Right cardiac atrium (tissue), 5 donors: ENCODE data around the gene ATP1A1. TPM values are rescaled to one million over a fixed set of nuclear protein-coding genes. Genes with fewer than 3 reads are reported as not detected.

Experiments used
- ATAC-seq, 2 donors: fragments of 200-7000 bp; cut with Tn5 transposase; one replicate each; pipeline versions ENCODE4 v1.8.0 to v1.9.1; 2020; ENCODE audit warnings: moderate library complexity in 2 of 2, mild to moderate bottlenecking in 1 of 2
- DNase-seq, 3 donors: peaks; one replicate each; pipeline ENCODE4 v3.0.0-alpha.2; 2020
- H3K27ac ChIP-seq: one replicate; pipeline ENCODE4 v1.5.1; 2013; ENCODE audit warnings: mild to moderate bottlenecking, low read length, control low read depth, moderate library complexity
- H3K27me3 ChIP-seq: one replicate; pipeline ENCODE4 v1.6.1; 2013; ENCODE audit not compliant: control insufficient read depth, insufficient read depth
- H3K4me1 ChIP-seq: one replicate; pipeline ENCODE4 v1.6.1; 2013; ENCODE audit warnings: low read length; ENCODE audit not compliant: control insufficient read depth, insufficient read depth
- H3K4me3 ChIP-seq: one replicate; pipeline ENCODE4 v1.5.1; 2013; ENCODE audit warnings: low read length, control low read depth
- H3K9me3 ChIP-seq: one replicate; pipeline ENCODE4 v1.6.1; 2013; ENCODE audit warnings: low read length; ENCODE audit not compliant: control insufficient read depth
- WGBS: extraction: QIAGEN DNeasy Blood & Tissue Kit; methylation state at CpG from one replicate; pipeline ENCODE4 v1.1.7; 2013; 5-methylcytosine and 5-hydroxymethylcytosine counted together
- intact Hi-C, 4 donors: fragments of 100-400 bp; cut with DNase I; formaldehyde crosslinking; loops; one replicate each; pipeline versions ENCODE4 v1.11.0 to v1.14.0; 2022 to 2023
- polyA plus RNA-seq: library from polyadenylated mRNA; stranded (reverse); fragments of 200-250 nt; gene quantifications from one replicate; pipeline ENCODE4 v1.2.3, GENCODE V29; 2013
- total RNA-seq, 4 donors: library from RNA; stranded (reverse); fragmentation: NEBNext Ultra II Directional; extraction: Animal tissue kit (Norgen Biotek cat#: 25700); gene quantifications; one replicate each; pipeline ENCODE4 v1.2.1, GENCODE V29; 2021
- donor health status: healthy with polysubstance abuse.
- donor health status: DM: no; HTN: yes; CAD: no.
- donor health status: DM: no; HTN: no; CAD: no.
- donor health status: DM: no; HTN: yes; CAD: no; lungs with severe emphysema.
- donor health status: DM: yes; HTN: yes; CAD: no.

The ATP1A1 gene
- total and polyA plus RNA-seq, 5 donors = 155 to 326 (median 226) TPM

DNA sequence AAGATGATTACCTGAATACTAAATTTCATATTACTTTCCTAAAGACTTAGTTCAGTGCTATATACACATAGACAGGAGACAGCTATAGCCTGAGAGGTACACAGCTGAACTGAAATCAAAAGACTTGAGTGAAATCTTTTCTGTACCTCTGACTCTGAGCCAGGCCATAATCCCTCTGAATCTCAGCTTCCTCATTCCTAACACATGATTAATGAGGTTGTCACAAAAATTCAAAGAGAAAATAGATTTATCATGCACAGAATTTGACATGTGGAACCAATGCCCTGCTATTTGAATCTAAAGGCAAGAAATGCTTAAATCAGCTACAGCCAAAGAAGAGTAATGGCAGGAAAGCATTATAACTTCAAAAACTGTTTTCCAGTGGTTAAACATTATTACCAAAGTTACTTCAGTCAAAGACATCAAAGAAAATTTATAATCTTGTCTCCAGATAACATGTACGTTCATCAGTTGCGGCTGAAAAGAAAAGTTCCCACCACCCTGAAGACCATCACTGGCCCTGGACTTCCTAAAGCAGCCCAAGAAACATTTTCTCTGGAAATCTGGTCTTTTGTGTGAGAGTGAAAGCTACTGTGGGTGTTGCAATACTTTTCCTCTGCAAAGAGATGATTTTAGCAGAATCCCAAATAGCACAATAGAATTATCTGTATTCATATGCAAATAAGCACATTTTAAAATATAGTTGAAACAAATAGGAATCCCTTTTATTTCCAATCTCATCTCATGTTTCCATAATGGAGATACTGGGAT, 13.8 kb upstream of the ATP1A1 start:
- intact Hi-C loops = no loop called here
- H3K4me3 ChIP-seq = no peak overlapping the region
- H3K27ac ChIP-seq = no peak overlapping the region
- WGBS = 74% methylated on average over 2 of the region's 2 CpGs
- DNase-seq (no peak), ATAC-seq (no peak)
- H3K27me3 ChIP-seq = no peaks in the 10 kb centered on the region
- H3K4me1 ChIP-seq = no peaks in the 10 kb centered on the region
- no peaks in the 10 kb centered on the region for H3K9me3 ChIP-seq

DNA sequence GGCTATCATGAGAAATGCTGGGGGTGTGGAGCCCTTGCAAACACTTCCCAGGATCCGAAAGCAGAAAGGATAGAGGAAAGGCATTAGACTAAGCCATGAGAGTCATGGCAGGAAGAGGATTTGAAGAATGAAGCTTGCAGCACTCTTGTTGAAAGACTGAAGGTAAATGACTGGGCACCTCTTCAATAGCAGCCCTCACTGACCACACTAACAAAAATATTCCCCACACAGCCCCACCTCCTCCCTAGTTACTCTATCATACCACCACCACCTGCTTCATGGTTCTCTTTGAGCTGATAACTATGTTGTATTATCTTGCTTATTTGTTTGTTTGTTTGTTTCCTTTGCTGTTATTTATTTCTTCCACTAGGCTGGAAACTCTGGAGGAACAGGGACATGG, 13.2 kb upstream of the ATP1A1 start:
- intact Hi-C loops = loop anchor here in 3 of 4 donors (2.0 to 10.0 kb wide), 3 partner anchors 125 to 127 kb away; no protein-coding TSS in a partner anchor
- Histone ChIP-seq H3K27me3 (no peaks in the 10 kb centered on the region), H3K27ac (no peak overlapping the region), H3K9me3 (no peaks in the 10 kb centered on the region), H3K4me1 (no peaks in the 10 kb centered on the region), H3K4me3 (no peak overlapping the region)
- ATAC-seq = no peak
- DNase-seq = no peak
- WGBS = 87% methylated on average over 1 of the region's 1 CpG

GRCh38 chr1:116360429-116361173, 12.4 kb upstream of the ATP1A1 start:
- DNase-seq = no peak
- no peaks in the 10 kb centered on the region for H3K27me3 ChIP-seq
- intact Hi-C loops = loop anchor here in 3 of 4 donors (2.0 to 10.0 kb wide), 3 partner anchors 124 to 127 kb away; no protein-coding TSS in a partner anchor
- no peak for ATAC-seq
- no peak overlapping the region for H3K4me3 ChIP-seq
- no peaks in the 10 kb centered on the region for H3K4me1 ChIP-seq
- H3K27ac ChIP-seq = no peak overlapping the region
- H3K9me3 ChIP-seq = no peaks in the 10 kb centered on the region
- WGBS = 73% methylated on average over 2 of the region's 2 CpGs

DNA sequence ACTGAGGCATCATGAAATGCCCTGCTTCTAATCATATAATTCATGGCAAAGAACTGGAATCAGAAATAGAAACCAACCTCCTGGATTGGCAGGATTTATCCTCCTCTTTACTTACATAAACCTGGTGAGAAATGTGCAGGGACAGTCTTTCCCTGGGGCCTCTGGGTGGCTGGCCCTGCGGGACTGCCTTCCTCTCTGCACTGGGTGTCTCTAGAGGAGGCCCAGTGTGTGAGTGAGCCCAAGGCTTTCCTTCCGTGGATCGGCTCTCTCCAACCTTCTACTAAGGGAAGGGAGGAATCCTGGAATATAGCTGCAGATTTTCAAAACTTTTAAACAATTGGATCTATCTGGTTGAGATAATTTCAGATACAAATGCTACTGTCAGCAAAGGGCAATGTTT, 11.4 kb upstream of the ATP1A1 start:
- Histone ChIP-seq H3K4me3 (no peak overlapping the region), H3K4me1 (no peaks in the 10 kb centered on the region), H3K27ac (no peak overlapping the region), H3K9me3 (no peaks in the 10 kb centered on the region), H3K27me3 (no peaks in the 10 kb centered on the region)
- DNase-seq (no peak), ATAC-seq (no peak)
- 84% methylated on average over 3 of the region's 3 CpGs for WGBS
- intact Hi-C loops = loop anchor here in 3 of 4 donors (2.0 to 10.0 kb wide), 3 partner anchors 123 to 126 kb away; no protein-coding TSS in a partner anchor

DNA sequence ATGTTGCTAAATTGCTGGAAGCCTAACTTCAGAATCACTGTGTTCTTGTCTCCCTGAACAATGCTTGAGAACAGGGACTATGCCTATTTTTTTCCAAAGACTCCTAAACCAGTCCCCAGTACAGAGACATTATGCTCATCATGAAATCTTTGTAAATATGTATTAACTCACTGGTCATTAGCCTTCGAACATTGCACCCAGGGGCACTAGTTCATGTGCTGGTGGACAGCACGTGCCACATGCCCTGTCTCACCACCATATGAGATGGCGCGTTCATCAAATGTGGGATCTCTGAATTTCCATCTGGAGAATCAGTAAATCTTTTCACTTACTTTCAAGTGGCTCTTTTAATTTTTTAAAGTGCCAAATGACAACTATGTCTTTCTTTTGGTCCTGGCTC, 11.0 kb upstream of the ATP1A1 start:
- ATAC-seq = no peak
- intact Hi-C loops = loop anchor here in 2 of 4 donors (5.0 to 10.0 kb wide), 2 partner anchors 123 to 125 kb away; no protein-coding TSS in a partner anchor
- Histone ChIP-seq H3K4me1 (no peaks in the 10 kb centered on the region), H3K9me3 (no peaks in the 10 kb centered on the region), H3K27ac (no peak overlapping the region), H3K27me3 (no peaks in the 10 kb centered on the region), H3K4me3 (no peak overlapping the region)
- WGBS = 98% methylated on average over 4 of the region's 4 CpGs
- DNase-seq = no peak

DNA sequence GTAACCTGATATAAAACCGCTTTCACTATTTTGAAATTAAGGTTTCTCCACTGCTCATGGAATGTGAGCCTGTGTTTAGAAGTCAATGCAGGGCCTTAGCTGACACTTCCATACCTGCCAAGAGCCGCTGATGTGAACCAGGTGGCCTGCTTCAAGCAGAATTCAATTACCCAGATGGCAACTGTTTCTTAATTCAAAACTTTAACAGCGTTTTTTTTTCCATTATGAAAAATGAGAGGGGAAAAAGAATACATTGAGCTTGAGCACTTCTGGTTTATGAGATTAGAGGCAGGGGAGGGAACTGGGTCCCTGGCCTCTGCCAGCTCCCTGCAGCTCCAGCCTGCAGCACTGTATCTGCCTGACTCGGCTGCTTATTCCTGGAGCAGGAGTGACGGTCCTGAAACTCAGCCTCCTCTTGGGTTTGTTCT, 7.7 kb upstream of the ATP1A1 start:
- DNase-seq (no peak), ATAC-seq (no peak)
- Histone ChIP-seq H3K4me3 (no peak overlapping the region), H3K4me1 (no peaks in the 10 kb centered on the region), H3K27me3 (no peaks in the 10 kb centered on the region), H3K9me3 (no peaks in the 10 kb centered on the region), H3K27ac (no peak overlapping the region)
- WGBS = 46% methylated on average over 5 of the region's 5 CpGs
- intact Hi-C loops = loop anchor here in 1 of 4 donors (10.0 kb wide), 1 partner anchor 119 kb away; no protein-coding TSS in a partner anchor

DNA sequence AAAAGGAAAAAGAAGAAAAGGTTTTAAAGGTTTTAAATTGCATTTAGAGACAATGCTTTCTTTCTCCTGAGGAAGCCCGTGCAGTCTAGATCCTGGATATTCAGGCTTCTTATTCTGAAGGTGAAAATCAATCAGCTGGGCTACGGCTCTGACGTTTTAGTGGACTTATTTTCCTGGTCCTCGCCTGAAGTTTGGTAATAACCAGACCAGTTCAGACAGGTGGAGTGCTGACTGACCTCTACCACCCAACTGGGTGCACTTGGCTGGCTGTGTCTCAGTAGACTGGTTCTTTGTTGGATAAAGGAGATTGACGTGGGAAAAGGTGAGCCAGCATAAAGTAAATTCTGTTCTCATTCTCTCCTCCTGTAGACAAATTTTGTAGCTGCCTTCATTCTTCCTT, 7.2 kb upstream of the ATP1A1 start:
- Histone ChIP-seq H3K27me3 (no peaks in the 10 kb centered on the region), H3K27ac (no peak overlapping the region), H3K9me3 (no peaks in the 10 kb centered on the region), H3K4me3 (no peak overlapping the region), H3K4me1 (no peaks in the 10 kb centered on the region)
- DNase-seq = no peak
- WGBS = 65% methylated on average over 5 of the region's 5 CpGs
- intact Hi-C loops = loop anchor here in 1 of 4 donors (10.0 kb wide), 1 partner anchor 119 kb away; no protein-coding TSS in a partner anchor
- ATAC-seq = no peak

DNA sequence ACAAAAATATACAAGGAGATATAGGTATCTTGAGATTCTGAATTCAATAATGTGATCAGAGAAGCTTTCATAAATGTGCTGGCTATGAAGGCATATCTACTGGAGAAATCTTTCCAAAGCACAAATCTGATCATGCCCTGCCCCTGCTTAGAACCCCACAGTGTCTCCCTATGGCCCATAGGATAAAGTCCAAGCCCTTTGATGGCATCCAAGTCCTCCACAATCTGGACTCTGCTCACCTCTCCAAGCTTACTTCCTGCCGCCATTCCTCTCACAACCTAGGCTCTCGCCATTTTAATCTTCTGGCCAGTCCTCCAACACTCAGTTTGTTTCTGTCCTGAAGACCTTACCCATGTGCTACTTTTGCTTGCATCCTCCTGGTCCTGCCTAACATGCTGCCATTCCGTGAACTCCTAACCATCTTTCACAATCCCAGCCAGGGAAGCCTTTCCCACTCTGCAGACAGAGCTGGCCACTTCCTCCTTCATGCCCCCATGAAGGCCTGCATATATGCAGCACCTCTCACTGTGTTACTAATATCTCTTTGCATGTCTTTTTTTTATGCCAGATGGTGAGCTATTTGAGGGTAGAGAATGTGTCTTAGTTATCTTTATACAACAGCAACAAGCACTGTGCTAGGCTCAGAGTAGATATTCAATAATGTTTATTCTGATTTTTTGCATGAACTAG, 5.6 kb upstream of the ATP1A1 start:
- 93% methylated on average over 3 of the region's 3 CpGs for WGBS
- intact Hi-C loops = loop anchor here in 1 of 4 donors (10.0 kb wide), 1 partner anchor 117 kb away; no protein-coding TSS in a partner anchor
- ATAC-seq (no peak), DNase-seq (no peak)
- Histone ChIP-seq H3K9me3 (no peaks in the 10 kb centered on the region), H3K4me3 (no peak overlapping the region), H3K4me1 (no peaks in the 10 kb centered on the region), H3K27ac (no peak overlapping the region), H3K27me3 (no peaks in the 10 kb centered on the region)

DNA sequence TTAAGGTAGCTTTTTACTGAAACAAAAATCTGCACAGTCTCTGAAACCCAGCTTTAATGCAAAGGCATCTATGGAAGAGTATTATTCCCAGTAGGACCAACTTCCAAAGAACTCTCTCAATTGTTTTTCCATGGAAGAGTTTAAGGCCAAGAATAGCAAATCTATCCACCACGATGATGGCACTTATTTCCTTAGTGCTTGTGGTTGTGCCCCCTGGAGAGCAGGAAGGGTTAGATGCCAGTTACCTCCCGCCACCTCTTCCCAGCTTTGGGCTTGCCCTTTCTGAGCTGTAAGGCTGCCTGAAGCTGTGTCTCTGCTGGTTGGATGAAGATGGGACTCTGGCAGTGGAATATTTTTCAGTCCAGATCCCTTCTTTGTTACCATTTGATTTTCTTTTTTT, 4.8 kb upstream of the ATP1A1 start:
- DNase-seq (no peak), ATAC-seq (no peak)
- Histone ChIP-seq H3K9me3 (no peaks in the 10 kb centered on the region), H3K4me1 (no peaks in the 10 kb centered on the region), H3K27me3 (no peaks in the 10 kb centered on the region), H3K27ac (no peak overlapping the region), H3K4me3 (no peak overlapping the region)
- WGBS = 60% methylated on average over 2 of the region's 2 CpGs
- intact Hi-C loops = loop anchor here in 1 of 4 donors (10.0 kb wide), 1 partner anchor 117 kb away; no protein-coding TSS in a partner anchor

DNA sequence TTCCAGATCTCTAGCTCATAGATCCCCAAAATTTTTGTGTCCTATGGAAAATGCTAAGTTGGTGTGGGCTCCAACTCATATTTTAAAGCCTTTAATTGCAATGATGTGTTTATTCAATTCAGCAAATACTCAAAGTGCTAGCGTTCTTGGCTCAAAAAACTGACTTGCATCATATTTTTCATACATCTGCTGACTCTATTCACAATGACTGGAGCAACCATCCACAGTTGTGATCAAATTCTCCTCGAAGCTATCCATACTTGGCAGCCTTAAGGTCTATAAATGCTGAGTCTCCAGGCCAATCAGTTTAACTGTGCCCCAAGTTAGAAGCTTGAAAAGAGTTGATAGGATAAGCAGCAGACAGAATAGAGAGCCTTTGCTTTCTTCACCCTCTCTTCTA, 2.9 kb upstream of the ATP1A1 start:
- DNase-seq (no peak), ATAC-seq (no peak)
- no peaks in the 10 kb centered on the region for H3K9me3 ChIP-seq
- 52% methylated on average over 2 of the region's 2 CpGs for WGBS
- no peaks in the 10 kb centered on the region for H3K27me3 ChIP-seq
- intact Hi-C loops = loop anchor here in 2 of 4 donors (10.0 kb wide), 2 partner anchors 205 to 215 kb away; no protein-coding TSS in a partner anchor
- H3K4me1 ChIP-seq = peaks cover 4% of the 10 kb centered on the region
- no peak overlapping the region for H3K27ac ChIP-seq
- H3K4me3 ChIP-seq = no peak overlapping the region
